DND-41 (cell line): ENCODE results near the gene SEMA7A.

Experiments
- CTCF ChIP-seq: IDR thresholded peaks from 2 replicates; pipeline ENCODE4 v1.5.1; 2012; ENCODE audit warnings: borderline replicate concordance, low read length, moderate library complexity, mild to moderate bottlenecking; ENCODE audit not compliant: poor library complexity, severe bottlenecking; ENCODE audit errors: extremely low read depth
- EZH2 ChIP-seq: IDR thresholded peaks from 3 replicates; pipeline ENCODE4 v1.6.1; 2012; ENCODE audit warnings: borderline replicate concordance, low read depth, mild to moderate bottlenecking, moderate library complexity, low read length, inconsistent platforms; ENCODE audit not compliant: severe bottlenecking

- no peak for TF ChIP-seq CTCF
- no peak for TF ChIP-seq EZH2
Measured at GRCh38 chr15:74395319-74396145, 38.2 kb downstream of the SEMA7A start.
